ENCODE measurements around the gene SLX9.

The SLX9 gene

DNA sequence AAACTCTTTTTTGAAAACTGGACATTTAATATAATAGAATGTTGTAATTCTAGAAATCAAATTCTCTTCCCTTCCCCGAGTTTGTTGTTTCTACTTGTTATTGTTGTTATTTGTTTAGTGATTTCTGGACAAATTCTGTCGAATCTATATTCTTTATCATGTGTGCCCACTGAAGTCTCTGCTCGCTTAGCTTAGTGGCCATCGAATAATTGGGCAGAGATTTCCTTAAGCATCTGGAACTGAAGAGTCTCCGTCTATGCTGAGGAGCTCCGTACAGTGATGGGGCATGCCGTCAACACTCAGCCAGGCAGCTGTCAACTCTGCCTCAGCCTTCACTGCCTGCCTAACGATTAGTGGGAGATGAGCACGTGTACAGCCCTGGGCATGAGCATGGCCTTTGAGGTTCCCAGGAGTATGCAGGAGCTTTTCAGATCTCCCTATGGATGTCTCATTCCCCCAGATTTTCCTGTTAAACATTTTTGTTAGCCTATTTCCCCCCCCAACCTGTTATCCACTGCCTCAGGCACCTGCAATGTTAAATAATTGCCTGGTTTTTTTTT is 66.8 kb downstream of the SLX9 start:
- no peak for DNase-seq

DNA sequence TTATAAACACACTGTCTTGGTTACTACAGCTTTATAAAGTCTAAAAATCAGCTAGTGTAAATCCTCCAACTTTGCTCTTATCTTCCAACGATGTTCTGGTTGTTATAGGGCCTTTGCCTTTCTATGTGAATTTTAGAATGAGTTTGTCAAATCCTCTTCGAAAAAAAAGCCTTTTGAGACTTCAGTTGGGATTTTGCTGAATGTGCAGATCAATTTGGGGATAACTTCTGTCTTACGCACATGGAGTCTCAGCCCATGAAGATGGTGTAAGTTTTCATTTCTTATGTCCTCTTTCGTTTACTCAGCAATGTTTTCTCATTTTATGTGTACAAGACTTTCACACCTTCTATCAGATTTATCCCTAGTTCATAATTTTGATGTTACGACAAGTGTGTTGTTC is 69.8 kb downstream of the SLX9 start:
- DNase-seq, result no peak

DNA sequence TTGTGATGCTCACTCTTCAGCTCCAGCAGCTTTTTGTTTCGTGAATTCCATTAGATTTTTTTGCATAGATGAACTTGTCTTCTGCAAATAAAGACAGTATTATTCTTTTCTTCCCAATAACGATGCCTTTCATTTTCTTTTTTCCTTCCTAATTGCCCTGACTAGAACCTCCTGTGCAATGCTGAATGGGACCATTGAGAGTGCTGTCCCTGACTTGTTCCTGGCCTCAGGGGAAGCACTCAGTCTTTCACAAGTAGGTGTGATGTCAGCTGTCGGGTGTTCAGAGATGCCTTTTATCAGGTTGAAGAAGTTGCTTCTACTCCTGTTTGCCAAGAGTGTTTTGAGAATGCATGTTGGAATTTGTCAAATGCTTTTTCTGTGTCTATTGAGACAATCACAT is 70.3 kb downstream of the SLX9 start:
- no peak for DNase-seq

DNA sequence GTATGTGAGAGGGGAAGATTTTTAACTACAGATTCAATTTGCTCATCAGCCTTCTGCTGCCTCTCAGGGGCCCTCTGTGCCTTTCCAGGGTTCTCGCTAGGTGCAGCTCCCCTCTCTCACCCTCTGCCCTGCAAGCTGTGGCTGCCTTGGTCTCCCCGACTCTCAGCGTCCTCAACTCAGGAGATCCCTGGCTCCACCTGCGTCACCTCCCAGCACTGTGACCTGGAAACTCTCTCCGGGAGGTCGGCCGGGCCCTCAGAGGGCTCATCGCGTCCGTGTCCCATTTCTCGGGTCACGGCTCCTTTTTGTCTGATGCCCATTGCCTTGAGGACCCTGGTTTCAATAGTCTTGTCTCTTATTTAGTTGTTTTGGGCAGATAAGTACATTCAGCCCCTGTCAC is 71.0 kb downstream of the SLX9 start:
- DNase-seq, result no peak

DNA sequence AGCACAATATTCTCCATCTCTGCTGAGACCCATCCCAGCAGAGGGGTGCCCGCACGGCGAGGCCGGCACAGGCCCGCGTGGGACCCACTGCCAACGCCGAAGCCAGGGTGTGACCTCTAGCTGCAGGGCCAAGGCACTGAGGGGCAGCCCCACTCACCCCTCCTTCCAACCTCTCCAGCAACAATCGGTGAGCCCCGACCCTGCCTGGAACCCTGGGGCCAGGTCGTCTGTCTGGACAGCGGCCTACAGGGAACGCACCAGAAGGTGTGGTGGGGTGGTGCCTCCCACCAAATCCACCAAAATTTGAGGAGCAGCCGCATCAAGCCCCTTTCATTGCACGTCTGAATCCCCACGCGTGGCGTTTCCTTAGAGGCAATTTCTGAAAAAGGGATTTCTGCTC is 71.6 kb downstream of the SLX9 start:
- DNase-seq, result no peak

DNA sequence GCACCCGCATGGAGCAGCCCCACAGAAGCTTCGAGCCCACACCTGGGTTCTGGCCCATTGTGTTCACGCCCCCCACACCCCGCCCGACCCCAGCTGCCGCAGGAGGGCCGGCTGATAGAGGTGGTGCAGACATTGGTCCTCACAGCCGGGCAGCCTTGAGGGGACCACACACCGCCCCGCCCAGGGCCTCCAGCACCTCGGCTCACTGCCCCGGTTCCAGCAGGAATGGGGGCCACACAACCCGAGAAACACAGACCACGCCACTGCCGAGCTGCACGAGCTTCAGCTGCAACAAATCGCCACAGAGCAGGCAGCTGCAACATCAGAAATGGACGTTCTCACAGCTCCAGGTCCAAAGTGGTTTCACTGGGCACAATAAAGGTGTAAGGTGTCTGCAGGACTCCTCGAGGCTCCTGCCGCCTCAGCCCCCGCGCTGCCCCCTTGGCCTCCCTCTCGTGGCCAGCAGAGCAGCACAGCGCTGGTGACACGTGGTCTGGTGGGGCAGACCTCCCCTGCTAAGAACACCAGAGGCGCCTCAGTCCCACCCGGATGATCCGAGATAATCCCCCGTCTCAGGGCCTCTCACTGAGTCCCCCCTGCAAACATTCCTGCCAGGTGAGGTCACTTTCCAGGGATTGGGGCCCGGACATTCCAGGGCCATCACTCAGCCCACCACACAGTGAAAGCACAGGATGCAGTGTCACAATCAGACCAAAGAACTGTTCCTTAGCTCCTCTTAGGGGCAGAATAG is 72.3 kb downstream of the SLX9 start:
- DNase-seq, result no peak

DNA sequence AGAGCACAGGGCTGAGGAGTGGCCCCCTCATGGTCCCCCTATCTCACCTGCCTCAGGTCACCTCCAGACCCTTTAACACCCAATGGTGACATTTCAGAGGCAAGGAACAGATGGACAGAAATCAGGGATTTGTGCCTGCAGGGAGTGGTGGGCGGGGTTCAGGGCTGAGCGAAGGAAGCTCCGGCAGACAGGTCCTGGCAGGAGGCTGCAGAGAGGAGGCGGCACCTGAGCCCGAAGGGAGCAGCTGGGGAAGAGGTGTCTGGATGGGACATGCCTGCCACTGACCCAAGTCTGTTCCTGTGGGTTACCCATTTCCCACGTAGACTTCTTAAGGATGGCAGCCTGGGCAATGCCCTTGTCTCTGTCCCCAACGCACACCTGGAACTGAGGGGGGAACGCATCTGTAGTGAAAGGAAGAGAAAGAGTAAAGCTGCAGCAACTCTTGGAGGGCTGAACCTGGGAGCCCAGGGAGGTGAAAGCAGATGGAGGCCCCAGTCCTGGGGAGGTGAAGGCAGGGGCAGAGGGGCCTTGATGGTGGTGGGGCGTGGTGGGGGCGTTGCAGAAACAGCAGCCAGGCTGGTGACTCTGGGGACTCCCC is 72.9 kb downstream of the SLX9 start:
- DNase-seq, result no peak

DNA sequence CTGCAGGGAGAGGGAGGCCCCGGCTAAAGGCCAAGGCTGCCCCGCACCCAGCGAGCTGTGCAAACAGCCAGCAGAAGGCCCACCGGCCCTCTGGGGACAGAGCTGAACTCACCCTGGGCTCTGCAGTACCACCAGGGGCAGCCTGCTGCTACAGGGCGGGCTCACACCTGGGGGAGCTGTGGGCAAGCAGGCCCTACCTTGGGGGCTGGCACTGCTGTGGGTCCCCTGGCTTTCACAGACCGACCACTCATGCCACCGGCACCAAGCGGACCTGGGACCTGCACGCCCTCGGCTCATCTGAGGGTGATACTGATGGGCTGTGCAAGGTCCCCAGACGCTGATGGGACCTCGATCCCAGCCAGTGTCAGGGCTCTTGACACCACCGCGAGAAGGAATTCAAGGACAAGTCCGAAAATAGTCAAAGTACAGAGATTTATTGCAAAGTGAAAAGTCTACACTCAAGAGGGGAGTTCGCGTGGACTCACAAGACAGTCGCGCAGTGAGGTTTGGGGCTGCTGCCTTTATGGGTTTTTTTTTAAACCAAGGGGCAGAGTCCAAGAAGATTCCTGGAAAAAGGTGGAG is 73.5 kb downstream of the SLX9 start:
- DNase-seq, result no peak

DNA sequence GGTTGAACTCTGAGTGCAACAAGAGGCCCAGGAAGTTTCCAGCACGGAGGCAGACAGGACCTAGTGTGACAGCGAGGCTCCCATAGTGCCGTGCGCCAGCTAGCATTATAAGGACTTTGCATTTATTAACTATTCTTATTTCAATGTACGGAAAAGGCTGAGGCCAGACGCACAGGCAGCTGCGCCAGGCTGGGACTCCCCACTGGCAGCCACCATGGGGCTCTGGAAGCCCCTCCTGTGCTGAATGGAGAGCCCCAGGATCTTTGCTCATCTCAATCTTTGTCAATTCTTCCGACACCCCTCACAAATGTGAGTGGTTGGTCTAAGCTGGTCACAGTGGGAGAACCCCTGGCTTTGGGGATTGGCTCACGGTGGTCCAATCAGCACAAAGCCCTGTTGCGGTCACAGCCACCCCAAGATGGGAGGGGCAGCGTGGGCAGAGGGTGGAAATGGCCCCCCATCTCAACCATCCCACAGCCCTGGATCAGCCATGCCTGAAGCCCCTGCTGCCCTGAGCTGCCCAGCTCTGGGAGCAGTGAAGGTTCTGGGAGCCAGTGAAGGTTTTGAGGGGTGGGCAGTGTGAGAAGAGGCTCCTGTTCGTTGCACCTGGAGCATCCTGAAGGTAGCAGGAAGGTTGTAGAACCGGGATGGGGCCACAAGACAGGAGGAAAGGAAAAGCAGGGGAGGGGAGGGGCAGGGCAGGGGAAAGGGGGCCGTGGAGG is 75.1 kb downstream of the SLX9 start:
- DNase-seq, result no peak

DNA sequence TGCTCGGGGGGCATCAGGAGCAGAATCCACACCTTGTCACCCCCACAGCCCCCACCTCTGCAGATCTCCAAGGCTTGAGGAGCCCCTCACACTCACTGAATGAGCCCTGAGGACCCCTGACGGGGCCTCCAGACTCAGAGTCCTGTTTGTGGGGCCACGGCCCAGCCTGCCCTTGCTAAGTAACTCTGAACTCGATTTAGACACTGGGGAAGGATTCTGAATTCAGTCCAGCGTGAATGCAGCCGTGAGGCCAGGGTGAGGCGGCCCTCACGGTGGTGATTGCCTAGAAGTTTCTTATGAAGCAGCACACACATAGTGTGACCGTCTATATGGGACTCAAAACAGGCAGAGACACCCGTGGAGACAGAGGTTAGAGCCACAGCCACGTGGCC is 75.6 kb downstream of the SLX9 start:
- DNase-seq, result no peak

DNA sequence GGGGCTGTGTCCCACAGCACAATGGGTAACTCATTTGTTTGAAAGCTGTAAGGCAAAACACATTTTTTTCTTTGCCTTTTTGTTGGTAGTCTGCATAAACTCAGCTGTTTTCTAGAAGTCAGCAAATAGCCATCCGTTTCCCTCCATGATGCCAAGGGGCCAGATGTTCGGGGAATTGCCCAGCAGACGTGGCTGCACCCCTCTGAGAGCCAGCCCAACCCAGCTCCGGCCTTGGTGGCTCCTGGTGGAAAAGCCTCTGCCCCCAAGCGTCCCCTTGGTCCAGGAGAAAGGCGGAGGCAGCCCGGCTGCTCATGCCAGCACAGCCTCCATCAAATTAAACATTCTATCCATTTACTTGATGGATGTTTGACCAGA is 76.2 kb downstream of the SLX9 start:
- no peak for DNase-seq

DNA sequence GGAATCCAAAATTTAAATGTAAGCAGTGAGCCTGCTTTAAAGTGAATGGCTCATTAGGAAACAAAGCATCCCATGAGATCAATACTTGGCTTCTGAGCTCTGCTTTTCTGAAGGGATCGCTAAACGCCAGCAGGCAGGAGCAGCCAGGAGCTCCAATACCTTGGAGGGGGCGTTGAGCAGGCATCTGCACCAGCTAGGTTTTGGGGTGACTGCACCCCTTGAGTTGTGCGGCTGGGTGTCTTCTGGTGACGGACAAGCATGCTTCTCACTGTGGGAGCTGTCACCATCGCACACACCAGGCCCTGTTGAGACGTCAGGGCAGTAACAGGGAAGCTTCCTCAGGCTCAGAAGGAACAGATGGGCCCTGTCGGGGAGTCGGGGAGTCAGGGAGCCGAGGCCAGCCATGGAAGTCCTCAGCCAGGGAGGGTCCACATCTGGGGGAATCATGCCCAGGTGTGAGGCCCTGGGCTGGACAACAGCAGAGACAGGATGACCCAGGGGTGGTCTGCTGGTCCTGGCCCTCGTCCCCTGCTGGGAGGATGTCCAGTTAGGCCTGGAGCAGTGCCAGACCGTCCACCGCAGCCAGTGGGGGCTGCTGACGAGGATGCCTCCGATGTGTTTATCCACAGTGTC is 76.7 kb downstream of the SLX9 start:
- DNase-seq, result no peak

DNA sequence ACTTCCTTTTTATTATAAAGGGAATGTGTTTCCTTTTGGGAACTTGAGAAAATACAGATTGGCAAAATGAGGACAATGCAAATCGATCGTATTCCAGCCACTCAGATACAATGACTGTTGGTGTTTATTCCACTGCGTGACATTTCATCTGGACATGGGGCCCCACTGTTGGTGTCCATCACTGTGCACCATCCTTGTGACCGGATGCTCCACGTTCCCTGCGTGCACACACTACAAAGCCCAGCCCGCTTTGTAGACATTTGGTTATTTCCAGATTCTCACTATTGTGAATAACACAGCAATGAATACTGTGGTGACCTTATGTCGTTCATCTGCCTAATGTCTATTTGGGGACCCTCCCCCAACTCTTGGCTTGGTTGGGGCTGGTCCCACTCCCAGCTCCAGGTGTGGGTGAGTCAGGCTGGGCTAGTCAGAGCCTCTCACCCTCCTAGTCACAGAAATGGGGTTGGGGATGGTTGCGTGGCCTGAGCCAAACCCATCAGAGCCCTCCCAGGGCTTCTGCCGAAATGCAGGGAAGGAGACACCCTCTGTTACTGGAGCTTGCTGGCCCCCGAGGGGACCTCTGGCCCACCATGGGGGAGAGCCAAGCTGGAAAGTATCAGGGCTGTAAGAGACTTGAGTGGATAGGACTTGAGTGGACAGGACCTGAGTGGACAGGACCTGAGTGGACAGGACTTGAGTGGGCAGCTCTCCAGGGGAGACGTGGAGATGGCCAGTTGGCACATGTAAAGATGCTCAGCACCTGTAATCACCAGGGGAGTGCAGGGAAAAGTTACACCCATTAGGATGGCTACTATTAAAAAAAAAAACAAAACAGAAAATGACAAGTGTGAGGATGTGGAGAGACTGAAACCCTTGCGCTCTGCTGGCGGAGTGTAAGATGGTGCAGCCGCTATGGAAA is 77.5 kb downstream of the SLX9 start:
- no peak for DNase-seq

DNA sequence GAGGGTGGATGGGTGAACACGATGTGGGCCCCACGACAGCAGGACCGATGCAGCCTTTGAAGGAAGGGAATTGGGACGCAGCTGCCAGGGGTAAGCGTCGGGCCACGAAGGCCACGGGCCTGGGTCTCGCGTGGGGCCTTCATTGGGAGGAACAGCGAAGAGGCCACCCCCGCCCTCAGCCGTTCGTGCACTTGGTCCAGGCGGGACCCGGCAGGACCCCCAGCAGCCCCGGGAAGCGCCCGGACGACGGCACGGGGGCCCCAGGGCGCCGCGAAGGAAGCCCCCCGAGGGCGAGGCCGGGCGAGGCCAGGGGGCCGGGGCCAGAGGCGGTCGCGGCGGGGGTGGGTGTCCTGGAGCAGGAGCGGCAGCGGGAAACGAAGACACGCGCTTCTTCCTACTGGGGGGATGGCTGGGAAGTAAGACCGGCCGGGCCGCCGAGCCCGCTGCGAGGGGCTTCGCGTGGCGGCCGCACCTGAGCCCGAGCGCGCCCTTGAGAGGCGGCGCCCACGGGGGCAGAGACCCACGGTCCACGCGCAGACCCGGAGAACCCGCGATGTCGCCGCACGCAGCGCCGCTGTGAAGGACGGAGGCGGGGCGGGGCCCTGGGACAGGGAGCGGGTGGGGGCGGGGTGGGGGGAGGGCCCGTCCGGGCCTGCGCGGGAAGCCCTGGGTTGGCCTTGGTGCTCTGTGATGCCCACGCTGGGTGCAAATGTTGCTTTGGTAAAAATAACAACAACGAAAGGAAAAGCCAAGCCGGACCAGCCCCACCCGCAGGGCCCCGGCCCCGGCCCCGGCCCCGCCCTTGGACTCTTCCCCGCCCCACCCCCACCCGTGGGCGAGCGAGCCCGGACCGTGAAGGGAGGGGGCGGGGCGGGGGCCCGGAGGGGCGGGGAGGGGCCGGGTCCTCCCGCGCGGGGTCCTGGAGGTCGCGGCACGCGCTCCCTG is 78.6 kb downstream of the SLX9 start:
- no peak for DNase-seq

DNA sequence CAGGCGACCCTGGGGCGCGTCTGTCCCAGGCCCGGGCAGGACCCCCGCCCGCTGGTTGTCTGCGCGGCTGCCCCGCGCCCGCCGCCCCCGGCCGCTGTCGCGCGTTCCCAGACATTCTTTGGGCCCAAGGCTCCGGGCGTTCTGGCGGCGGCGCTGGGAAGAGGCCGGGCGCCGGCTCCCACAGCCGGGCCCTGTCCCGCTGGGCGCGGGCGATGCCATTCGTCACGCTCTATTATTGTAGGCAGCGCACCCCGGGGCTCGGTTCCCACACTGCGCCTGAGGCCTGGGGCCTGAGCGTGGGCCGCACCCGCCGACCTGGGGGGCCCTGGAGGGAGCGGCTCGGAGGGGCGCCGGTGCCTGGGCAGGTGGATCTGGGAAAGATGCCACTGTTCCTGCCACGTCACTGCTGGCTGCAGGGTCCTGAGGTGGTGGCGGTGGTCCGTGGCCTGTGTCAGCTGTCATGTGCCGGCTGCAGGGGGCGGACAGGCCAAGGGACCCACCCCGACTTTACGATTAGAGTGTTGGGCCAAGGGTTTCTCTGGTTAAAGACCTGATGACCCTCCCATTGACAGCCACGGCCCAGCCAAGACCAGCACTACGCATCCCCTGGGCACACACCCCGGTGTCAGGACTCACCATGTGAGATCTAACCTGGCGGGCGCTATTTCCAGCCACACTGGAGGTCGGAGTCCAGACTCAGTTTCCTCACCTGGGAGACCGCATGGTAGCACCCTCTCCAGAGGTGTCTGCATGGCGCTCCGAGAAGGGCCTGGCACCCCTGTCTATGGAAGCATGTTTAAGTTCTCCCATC is 79.5 kb downstream of the SLX9 start:
- no peak for DNase-seq

DNA sequence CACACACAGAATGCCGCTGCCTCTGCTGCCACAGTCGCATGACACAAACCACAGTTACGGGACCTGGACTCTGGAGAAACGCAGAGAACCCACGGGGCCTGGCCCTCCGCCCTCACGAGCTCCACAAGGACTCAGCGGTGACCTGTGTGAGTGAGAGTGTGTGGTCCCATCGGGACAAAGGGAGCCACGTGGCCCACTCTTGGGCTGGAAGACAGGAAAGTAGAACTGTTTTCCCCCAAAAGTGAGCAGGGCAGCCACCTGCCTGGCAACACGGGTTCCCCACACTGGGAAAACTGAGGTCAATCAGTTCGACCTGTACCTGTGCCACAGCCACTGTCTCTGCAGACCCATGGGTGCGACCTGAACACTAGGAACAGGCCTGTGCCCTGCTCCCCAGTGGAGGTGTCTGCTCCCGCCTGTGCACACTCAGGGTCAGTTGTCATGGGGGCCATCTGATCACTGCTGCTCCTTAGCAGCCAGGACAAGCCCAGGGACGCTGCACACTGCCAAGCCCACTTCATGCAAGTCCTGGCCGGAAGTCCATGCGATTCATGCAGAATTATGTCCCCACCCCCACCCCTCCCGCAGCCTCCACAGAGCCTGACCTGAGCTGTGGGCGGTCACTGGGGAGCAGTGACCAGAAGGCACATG is 80.2 kb downstream of the SLX9 start:
- DNase-seq, result no peak

DNA sequence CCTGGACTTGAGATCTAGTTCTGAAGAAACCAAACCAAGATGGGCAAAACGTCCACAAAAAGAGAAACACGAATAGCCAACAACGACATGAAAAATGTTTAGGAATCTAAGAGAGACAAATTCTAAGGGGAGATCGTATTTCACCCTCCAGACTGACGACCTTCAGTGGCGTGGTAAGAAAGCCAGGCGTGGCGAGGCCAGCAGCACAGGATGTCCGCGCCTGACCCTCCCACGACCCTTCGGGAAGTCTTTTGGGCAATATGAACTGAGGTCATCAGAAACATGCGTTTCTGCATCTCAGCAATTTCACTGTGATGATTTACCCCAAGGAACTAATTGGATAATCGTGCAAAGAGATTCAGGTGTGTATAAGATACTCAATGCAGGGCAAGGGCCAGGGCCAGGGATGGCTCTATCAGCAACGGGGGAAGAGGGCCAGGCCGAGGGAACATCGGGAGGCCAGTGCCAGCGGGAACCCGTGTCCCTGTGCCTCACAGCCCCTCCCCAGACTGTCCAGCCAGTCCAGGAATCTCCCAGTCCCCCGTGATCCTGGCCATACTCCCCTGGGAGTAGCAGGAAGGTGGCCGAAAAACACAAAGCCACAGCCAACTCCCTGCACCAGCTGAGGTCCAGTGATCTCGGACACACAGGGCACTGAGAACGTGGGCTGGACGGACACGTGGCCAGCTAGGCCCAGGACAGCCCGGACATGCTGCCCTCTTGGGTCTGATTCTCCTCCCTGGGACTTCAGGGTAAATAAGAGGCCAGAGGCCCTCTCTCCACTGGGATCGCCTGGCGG is 81.0 kb downstream of the SLX9 start:
- DNase-seq, result no peak

Data from NCI-H187 treated with DMSO at 0.1 percent for 48 hours (cell line).